GM12878 (cell line): ENCODE results near the gene C5orf46. TPM values are rescaled to one million over a fixed set of nuclear protein-coding genes. Genes with fewer than 3 reads are reported as not detected.
"Not testable (repeated sequence)": the region's sequence is repeated elsewhere in the genome, so short reads cannot be mapped to it uniquely, and the experiment has no call there.

ENCODE experiments used
- ATAC-seq: fragments of 200-7000 bp; cut with Tn5 transposase; 3 replicates; pipeline ENCODE4 v1.9.1; 2020; ENCODE audit warnings: mild to moderate bottlenecking, moderate library complexity
- BruUV-seq: library from RNA; stranded (reverse); fragments of 400-500 nt; replicated peaks from 2 replicates; lab custom pipeline; 2021; lab: Mats Ljungman, UMichigan
- CTCF ChIA-PET: fragments of 300-600 bp; sonication (Branson Sonifier 250); formaldehyde crosslinking; extraction: SDS; loops from one replicate; lab custom pipeline; 2021; ENCODE audit warnings: inconsistent platforms; lab: Yijun Ruan, JAX
- POLR2A ChIA-PET: fragments of 350-600 bp; formaldehyde crosslinking; extraction: SDS; loops from one replicate; lab custom pipeline; 2021; ENCODE audit warnings: inconsistent platforms; lab: Charles Lee
- RAD21 ChIA-PET: fragments of 300-600 bp; sonication (Branson Sonifier 250); formaldehyde crosslinking; loops from one replicate; lab custom pipeline; 2023; ENCODE audit warnings: antibody characterized with exemption; ENCODE audit not compliant: unreplicated experiment; lab: Charles Lee
- SMC1A ChIA-PET: fragments of 300-600 bp; sonication (Branson Sonifier 250); formaldehyde crosslinking; loops from one replicate; lab custom pipeline; 2023; ENCODE audit not compliant: unreplicated experiment, uncharacterized antibody; lab: Charles Lee
- DNase-seq: peaks from one replicate; pipeline ENCODE4 v3.0.0-alpha.2; 2011; ENCODE audit warnings: low read depth, low spot score
- FAIRE-seq: peaks from 3 replicates; lab custom pipeline; 2011; peaks lifted over from hg19 to GRCh38; lab: Jason Lieb, UNC
- H2AFZ ChIP-seq: 2 replicates; pipeline ENCODE4 v1.6.0; 2011; ENCODE audit warnings: low read depth, low read length, control low read depth; ENCODE audit not compliant: control insufficient read depth
- H3K27ac ChIP-seq: 2 replicates; pipeline ENCODE4 v1.5.1; 2011; ENCODE audit warnings: control low read depth; ENCODE audit not compliant: control insufficient read depth, insufficient read depth
- H3K27me3 ChIP-seq, 2 experiments: replicated peaks in 1 of 2; 2 replicates each; pipeline versions ENCODE4 v1.6.0 to v1.6.1; 2011; ENCODE audit warnings: low read length in 1 of 2; ENCODE audit not compliant: control insufficient read depth in 2 of 2, insufficient read depth in 2 of 2
- H3K36me3 ChIP-seq, 2 experiments: 2 replicates each; pipeline ENCODE4 v1.5.1; 2011; ENCODE audit warnings: low read length in 1 of 2; ENCODE audit not compliant: control insufficient read depth in 2 of 2, insufficient read depth in 2 of 2
- H3K4me1 ChIP-seq: 2 replicates; pipeline ENCODE4 v1.6.1; 2011; ENCODE audit warnings: mild to moderate bottlenecking, low read length, moderate library complexity, mixed read lengths; ENCODE audit not compliant: control insufficient read depth, insufficient read depth
- H3K4me2 ChIP-seq: 2 replicates; pipeline ENCODE4 v1.6.0; 2011; ENCODE audit warnings: control low read depth; ENCODE audit not compliant: control insufficient read depth, insufficient read depth
- H3K4me3 ChIP-seq: fragments of 200-600 bp; sonication (generic); 2 replicates; pipeline ENCODE4 v1.5.1; 2016
- H3K79me2 ChIP-seq: 2 replicates; pipeline ENCODE4 v1.6.0; 2011; ENCODE audit warnings: low read length; ENCODE audit not compliant: control insufficient read depth, insufficient read depth
- H3K9ac ChIP-seq: 2 replicates; pipeline ENCODE4 v1.8.0; 2011; ENCODE audit warnings: low read length, control low read depth, mixed read lengths; ENCODE audit not compliant: control insufficient read depth, insufficient read depth
- H3K9me3 ChIP-seq: replicated peaks from 3 replicates; pipeline ENCODE4 v1.5.1; 2011; ENCODE audit warnings: mild to moderate bottlenecking, low read length; ENCODE audit not compliant: control insufficient read depth, insufficient read depth
- H4K20me1 ChIP-seq: 2 replicates; pipeline ENCODE4 v1.6.0; 2011; ENCODE audit not compliant: control insufficient read depth, insufficient read depth
- NFXL1 ChIP-seq: fragments of 450-650 bp; IDR thresholded peaks from 2 replicates; pipeline ENCODE4 v1.6.1; 2017; ENCODE audit warnings: antibody characterized with exemption, mild to moderate bottlenecking, borderline replicate concordance
- WGBS: methylation state at CpG from one replicate; pipeline ENCODE4 v1.1.6; 2016; ENCODE audit warnings: low lambda C conversion rate; ENCODE audit not compliant: insufficient replicate concordance, insufficient coverage; ENCODE audit errors: missing lambda C conversion rate; 5-methylcytosine and 5-hydroxymethylcytosine counted together
- in situ Hi-C: fragments of 300-500 bp; cut with MboI; formaldehyde crosslinking; loops from 9 replicates; pipeline ENCODE4 v1.14.3; 2018; ENCODE audit warnings: mixed read lengths
- intact Hi-C: fragments of 100-400 bp; cut with micrococcal nuclease; formaldehyde crosslinking; loops from one replicate; pipeline ENCODE4 v1.14.2; 2022; ENCODE audit not compliant: unreplicated experiment
- polyA plus RNA-seq, 11 experiments: library from polyadenylated mRNA; depleted of rRNA in 4 of 11; unstranded in 6 of 11; stranded (reverse) in 5 of 11; fragments of >200 nt; fragmentation: Nextera tagmentation in 4 of 11; fragmentation: Illumina TruSeq in 1 of 11; extraction: Ambion mirVana in 4 of 11; extraction: Trizol in 1 of 11; gene quantifications; 1 replicate in 1 of 11; 2 replicates in 10 of 11; pipeline versions ENCODE4 v1.2.1 to v1.2.3, GENCODE V29; 2011 to 2016; ENCODE audit warnings: inconsistent platforms in 2 of 11, missing spikeins in 2 of 11, low read depth in 1 of 11
- total RNA-seq, 4 experiments: library from RNA; depleted of rRNA in 3 of 4; stranded (reverse); fragments of >200 nt in 3 of 4; fragmentation: Illumina TruSeq in 1 of 4; extraction: Trizol in 1 of 4; gene quantifications; 2 replicates each; pipeline versions ENCODE4 v1.2.1 to v1.2.3, GENCODE V29; 2013 to 2021

C5orf46 gene
- total and polyA plus RNA-seq, 10 of the 15 experiments (the other 5 are each of a cell fraction or from before 2014, with no cell fraction given): not detected

DNA sequence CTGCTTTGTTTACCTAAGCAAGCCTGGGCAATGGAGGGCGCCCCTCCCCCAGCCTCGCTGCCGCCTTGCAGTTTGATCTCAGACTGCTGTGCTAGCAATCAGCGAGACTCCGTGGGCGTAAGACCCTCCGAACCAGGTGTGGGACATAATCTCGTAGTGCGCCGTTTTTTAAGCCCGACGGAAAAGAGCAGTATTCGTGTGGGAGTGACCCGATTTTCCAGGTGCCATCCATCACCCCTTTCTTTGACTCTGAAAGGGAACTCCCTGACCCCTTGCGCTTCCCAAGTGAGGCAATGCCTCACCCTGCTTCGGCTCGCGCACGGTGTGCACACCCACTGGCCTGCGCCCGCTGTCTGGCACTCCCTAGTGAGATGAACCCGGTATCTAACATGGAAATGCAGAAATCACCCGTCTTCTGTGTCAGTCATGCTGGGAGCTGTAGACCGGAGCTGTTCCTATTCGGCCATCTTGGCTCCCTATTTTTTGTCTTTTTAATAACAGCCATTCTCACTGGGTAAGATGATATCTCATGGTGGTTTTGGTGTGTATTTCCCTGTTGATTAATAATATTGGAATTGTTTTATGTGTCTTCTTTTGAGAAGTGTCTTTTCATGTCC, 40.4 kb upstream of the C5orf46 start:
- 70% methylated on average over 22 of the region's 25 CpGs for WGBS
- SMC1A ChIA-PET, H3K27ac ChIP-seq, POLR2A ChIA-PET, H3K4me2 ChIP-seq, H2AFZ ChIP-seq, in situ Hi-C loops, H3K36me3 ChIP-seq, FAIRE-seq, H3K4me3 ChIP-seq, H4K20me1 ChIP-seq, H3K27me3 ChIP-seq, H3K79me2 ChIP-seq, H3K9me3 ChIP-seq, H3K4me1 ChIP-seq, H3K9ac ChIP-seq, RAD21 ChIA-PET, BruUV-seq, DNase-seq, ATAC-seq: not testable (repeated sequence)
- CTCF ChIA-PET: interaction anchor here (1.0 kb wide), 1 partner anchor 232 kb away, joined by 3 read pairs; no protein-coding TSS in a partner anchor
- intact Hi-C loops: loop anchor here (5.0 kb wide), 1 partner anchor 536 kb away; no protein-coding TSS in a partner anchor

DNA sequence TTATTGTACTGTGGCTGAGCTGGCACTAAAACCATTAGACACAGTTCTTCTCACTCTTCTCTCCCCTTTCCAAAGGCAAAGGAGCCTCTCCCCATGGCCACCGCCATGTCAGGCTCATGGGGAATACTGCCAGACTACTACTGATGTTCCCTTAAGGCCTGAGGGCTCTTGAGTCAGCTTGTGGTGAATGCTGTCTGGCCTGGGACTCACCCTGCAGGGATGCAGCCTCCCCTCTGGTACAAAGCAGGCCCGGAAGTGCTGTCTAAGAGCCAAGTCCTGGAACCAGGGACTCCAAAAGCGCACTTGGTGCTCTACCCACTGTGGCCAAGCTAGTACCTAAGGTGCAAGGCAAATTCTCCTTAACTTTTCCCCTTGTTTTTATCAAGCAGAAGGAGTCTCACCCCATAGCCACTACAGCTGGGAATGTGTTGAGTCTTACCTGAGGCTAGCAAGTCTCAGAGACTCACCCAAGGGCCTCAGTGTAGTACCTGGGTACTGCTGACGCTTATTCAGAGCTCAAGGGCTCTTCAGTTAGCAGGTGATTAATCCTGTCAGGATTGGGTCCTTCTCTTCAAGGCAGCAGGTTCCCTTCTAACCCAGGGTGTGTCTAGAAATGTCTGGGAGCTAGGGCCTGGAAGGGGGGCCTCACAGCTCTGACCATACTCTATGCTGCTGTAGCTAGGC, 33.2 kb upstream of the C5orf46 start:
- Histone ChIP-seq H3K4me2 (no peak overlapping the region), H3K27ac (no peak overlapping the region), H3K4me1 (no peaks in the 10 kb centered on the region), H3K9me3 (no peaks in the 10 kb centered on the region), H2AFZ (no peak overlapping the region), H3K36me3 (no peaks in the 10 kb centered on the region), H4K20me1 (no peaks in the 10 kb centered on the region), H3K4me3 (no peak overlapping the region)
- FAIRE-seq (no peak), DNase-seq (no peak), ATAC-seq (no peak)
- ChIA-PET POLR2A (interaction anchor here (0.7 kb wide), 1 partner anchor 103 kb away, joined by 4 read pairs; no protein-coding TSS in a partner anchor), SMC1A (interaction anchor here (0.8 kb wide), 1 partner anchor 10 kb away, joined by 4 read pairs; no protein-coding TSS in a partner anchor)
- intact Hi-C loops: no loop called here
- 16% methylated on average over 4 of the region's 4 CpGs for WGBS
- in situ Hi-C loops: no loop called here
- TF ChIP-seq NFXL1: no peak
- TF ChIP-seq, all 136 proteins: peak for 0
- RAD21 ChIA-PET: no interaction called here
- H3K79me2 ChIP-seq: no peaks in the 10 kb centered on the region
- CTCF ChIA-PET: no interaction called here
- no peak overlapping the region for H3K9ac ChIP-seq
- no TSS peak for BruUV-seq
- no peaks in the 10 kb centered on the region for H3K27me3 ChIP-seq
